HG03575 (cell line): ENCODE measurements around the gene ARMC8.
A peak's percentile ranks its signal among the peaks of the same experiment; 100 is the strongest.
"Not testable (repeated sequence)": the region's sequence is repeated elsewhere in the genome, so short reads cannot be mapped to it uniquely, and the experiment has no call there.

Source experiments
- ATAC-seq: cut with Tn5 transposase; IDR thresholded peaks from one replicate; pipeline ENCODE4 v1.9.1; 2021; ENCODE audit not compliant: unreplicated experiment, insufficient number of reproducible peaks, low FRiP score; ENCODE audit errors: extremely low read depth

ARMC8 gene, protein sequence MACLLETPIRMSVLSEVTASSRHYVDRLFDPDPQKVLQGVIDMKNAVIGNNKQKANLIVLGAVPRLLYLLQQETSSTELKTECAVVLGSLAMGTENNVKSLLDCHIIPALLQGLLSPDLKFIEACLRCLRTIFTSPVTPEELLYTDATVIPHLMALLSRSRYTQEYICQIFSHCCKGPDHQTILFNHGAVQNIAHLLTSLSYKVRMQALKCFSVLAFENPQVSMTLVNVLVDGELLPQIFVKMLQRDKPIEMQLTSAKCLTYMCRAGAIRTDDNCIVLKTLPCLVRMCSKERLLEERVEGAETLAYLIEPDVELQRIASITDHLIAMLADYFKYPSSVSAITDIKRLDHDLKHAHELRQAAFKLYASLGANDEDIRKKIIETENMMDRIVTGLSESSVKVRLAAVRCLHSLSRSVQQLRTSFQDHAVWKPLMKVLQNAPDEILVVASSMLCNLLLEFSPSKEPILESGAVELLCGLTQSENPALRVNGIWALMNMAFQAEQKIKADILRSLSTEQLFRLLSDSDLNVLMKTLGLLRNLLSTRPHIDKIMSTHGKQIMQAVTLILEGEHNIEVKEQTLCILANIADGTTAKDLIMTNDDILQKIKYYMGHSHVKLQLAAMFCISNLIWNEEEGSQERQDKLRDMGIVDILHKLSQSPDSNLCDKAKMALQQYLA

DNA sequence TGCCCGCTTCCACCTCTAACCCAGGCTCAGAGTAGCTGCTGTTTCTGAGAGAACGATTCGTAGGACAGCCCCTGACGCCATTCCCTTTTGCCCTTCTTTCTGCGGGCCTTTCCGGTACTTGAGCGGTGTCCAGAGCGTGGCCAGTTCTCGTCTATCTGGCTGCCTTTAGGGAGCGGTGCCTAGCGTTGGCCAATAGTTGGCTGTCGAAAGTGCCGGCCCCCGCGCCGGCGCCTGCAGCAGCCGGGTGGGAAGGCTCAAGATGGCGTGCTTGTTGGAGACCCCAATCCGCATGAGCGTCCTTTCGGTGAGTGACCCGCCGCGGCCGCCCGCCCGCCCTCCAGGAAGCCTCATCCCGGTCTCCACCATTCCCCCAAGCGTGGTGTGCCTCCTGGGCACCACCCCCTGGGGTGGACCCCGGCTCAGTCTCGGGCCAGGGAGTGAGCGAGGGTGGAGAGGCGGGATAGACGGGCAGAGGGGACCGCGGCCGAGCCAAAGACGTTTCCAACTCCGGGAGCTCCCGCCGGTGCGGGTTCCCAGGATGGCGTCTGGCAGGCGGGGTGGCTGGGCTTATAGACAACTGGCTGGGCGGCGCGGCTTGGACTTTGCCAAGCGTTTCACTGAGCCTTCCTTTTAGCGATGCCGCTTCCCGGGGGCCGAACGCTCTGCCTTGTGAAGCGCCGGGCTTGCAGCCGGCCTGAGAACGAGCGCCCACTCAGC is at the start of gene ARMC8:
TSS of gene ARMC8 (plus strand) at position 6 of the 717 bp plus-strand sequence. CDS start at position 260, 254 bp downstream.
- peak; percentile 15 for ATAC-seq

DNA sequence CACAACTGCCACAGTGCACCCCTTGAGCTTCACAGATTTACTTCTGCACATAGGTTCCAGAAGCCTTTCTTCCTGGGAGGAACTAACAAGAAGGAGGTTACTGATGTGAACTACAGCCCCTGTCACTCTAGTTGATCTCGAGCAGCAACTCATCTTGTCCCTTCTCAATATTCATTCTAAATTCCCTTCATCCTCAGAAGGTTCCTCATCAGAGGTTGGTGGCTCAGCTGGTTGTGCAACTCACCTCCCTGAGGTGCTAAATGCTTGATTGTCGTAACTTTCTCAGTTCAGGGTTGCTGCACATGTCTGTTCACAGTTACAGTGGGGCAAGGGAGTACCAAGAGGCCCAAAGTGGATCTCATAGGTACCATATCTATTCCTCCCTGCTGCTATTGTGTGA is 49.2 kb upstream of the ARMC8 start:
- no peak for ATAC-seq

DNA sequence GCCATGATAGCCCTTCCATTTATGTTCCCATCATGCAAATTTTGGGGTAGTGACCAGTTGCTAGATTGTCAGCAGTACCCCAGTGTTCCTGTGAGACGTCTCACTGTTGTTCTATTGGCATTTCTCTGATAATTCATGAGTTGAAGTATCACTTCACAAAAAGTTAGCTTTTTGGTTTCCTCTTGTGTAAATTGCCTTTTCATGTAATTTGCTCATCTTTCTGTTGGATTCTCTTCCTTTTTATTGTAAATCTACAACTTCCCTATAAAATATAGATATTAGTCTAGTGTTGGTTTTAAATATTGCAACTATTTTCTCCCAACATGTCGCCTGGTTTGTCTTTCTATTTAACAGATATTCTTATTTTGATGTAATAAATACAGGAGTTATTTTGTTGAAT is 47.4 kb upstream of the ARMC8 start:
- ATAC-seq: no peak

DNA sequence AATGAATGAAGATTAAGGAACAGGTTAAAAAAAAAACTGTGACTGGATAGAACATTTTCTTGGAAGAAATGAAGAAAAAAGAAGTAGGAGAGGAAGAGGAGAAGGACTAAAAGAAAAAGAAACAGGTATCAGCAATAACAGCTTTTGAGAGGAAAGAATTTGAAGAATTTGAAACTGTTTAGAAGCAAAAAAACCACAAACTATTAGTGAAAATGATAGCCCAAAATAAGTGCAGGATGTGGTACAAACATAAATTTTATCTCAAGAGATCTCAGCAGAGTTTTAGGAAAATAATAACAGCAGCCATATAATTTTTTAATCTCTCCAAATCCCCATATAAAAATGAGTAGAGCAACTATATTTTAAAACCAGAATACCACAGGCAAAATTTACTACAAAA is 46.2 kb upstream of the ARMC8 start:
- ATAC-seq: no peak

DNA sequence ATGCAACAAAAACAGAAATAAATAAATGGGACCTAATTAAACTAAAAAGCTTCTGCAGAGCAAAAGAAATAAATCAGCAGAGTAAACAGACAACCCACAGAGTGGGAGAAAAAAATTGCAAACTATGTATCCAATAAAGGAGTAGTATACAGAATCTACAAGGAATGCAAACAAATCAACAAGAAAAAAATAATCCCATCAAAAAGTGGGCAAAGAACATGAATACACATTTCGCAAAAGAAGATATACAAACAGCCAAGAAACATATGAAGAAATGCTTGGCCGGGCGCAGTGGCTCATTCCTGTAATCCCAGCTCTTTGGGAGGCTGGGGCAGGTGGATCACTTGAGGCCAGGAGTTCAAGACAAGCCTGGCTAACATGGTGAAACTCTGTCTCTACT is 44.9 kb upstream of the ARMC8 start:
- ATAC-seq: not testable (repeated sequence)

DNA sequence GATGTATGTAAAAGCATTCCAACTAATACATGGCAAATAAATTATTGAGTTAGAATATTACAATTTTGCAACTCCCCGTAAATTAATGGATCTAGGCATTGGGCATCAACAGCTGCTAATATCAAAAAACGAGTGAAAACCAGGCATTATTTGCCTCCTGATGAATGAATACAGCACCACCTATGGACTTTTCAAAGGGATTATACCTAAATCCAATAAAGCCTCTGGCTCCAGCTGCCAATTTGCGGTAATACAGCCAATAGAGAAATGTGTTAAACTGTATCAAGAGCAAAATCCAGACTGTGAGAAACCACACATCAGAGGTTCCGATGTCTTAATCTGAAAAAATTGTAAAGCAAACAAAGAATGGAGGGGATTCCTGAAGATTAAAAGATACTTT is 38.6 kb upstream of the ARMC8 start:
- no peak for ATAC-seq

DNA sequence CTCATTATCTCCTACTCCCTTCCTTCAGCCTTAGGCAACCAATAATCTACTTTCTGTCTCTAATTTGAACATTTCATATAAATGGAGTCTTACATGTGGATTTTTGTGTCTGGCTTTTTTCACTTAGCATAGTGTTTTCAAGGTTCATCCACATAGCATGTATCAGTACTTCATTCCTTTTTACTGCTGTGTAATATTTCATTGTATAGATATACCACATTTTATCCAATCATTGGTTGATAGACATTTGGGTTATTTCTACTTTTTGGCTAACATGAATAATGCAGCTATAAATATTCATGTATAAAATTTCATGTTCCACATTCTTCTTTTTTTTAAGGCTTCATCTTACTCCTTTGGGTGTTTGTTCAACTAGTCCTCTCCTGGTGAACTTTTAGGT is 32.6 kb upstream of the ARMC8 start:
- no peak for ATAC-seq

DNA sequence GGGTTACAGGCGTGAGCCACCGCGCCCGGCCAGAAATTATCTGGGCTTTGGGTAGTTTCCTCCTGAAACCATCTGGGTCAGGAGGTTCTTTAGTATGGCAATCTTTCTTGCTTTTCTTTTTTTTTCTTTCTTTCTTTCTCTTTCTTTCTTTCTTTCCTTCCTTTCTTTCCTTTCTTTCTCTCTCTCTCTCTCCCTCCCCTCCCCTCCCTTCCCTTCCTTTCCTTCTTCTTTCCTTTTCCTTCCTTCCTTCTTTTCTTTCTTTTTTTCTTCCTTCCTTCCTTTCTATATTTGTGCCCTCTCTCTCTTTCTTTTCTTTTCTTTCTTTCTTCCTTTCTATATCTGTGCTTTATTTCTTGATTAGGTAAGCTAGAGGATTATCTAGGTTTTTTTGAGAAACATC is 29.4 kb upstream of the ARMC8 start:
- ATAC-seq: no peak

DNA sequence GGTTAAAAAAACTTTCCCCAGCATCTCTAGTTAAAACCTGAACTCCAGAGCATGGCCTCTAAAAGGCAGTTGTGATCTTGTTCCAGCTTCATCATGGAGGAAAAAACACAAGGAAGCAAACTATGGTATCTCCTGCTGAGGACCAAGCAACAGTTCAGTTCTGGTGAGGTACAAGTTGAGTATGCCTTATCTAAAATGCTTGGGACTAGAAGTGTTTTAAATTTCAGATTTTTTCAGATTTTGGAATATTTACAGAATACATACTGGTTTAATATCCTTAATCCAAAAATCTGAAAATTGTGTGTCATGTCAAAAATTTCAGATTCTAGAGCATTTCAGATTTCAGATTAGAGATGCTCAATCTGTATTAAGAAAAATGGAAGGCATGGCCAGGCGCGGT is 22.0 kb upstream of the ARMC8 start:
- no peak for ATAC-seq

DNA sequence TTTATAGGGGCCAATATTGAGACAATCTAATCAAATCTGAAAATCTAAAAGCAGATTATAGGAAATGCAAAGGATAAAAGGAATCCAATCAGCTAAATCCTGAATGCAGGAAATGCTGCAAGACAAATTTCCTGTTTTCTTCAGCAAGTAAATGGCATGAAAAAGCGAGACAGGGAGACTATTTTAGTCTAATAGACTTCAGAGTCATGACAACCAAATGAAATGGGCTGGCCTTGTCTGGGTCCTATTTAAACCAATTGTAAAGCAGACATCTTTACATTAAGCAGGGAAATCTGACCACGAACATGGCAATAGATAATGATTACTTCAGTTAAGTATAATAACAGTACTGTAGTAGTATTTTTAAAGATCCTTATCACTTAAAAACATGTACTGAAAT is 14.5 kb upstream of the ARMC8 start:
- ATAC-seq: no peak

DNA sequence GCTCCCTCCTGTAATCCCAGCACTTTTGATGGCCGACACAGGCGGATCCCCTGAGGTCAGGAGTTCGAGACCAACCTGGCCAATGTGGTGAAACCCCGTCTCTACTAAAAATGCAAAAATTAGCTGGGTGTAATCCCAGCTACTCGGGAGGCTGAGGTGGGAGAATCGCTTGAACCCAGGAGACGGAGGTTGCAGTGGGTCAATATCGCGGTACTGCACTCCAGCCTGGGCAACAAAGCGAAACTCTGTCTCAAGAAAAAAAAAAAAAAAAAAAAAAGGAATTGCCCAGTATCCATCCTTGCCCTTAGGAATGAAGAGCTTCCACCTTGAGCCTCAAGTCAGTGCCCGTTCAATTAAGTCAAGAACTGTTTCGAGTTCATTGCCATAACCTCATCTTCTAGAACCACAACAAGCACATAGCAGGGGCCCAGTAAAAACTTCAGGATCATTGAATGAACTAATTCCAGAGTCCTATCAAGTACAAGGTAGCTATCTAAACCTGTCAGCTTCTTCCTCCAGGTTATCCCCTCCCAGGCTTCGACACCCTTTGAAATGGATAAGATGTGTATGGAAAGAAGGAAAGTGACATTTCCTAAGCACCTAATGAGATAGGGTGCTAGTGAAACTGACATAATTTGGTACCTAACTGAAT is 13.2 kb upstream of the ARMC8 start:
- peak; percentile 10 for ATAC-seq

DNA sequence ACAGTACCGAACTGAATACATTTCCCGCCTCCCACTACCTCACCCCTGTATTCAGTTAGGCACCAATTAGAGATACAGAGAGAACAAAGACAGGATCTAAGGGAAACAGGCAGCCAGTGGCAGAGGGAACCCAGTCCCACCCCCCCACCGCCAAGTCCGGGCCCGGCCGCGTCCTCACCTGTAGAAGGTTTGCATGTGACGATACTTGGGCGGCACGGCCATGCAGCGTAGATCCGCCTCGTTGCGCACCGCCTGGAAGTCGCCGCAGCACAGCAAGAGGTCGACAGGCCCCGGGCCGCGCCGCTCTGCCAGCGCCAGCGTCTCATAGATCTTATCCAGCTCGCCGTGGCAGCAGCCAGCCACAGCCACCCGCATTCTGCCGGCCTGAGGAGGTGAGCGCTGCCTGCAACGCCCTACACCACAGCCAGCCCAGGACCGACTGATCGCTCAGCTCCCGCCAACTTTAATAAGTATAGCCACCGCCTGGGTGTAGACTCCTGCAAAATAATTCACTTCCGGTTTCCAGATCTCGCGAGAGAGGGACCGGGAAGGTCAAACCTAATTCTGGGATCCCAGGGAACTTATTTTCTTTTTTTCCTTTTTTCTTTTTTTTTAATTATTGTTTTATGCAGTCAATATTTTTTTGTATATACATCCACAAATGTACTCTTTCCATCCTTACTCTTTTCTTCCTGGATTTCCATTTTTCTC is 12.5 kb upstream of the ARMC8 start, which contains the start of gene DBR1:
TSS of gene DBR1 (minus strand) at position 501 of the 711 bp plus-strand sequence. CDS start at position 375, 126 bp downstream.
- peak; percentile 56 for ATAC-seq

DNA sequence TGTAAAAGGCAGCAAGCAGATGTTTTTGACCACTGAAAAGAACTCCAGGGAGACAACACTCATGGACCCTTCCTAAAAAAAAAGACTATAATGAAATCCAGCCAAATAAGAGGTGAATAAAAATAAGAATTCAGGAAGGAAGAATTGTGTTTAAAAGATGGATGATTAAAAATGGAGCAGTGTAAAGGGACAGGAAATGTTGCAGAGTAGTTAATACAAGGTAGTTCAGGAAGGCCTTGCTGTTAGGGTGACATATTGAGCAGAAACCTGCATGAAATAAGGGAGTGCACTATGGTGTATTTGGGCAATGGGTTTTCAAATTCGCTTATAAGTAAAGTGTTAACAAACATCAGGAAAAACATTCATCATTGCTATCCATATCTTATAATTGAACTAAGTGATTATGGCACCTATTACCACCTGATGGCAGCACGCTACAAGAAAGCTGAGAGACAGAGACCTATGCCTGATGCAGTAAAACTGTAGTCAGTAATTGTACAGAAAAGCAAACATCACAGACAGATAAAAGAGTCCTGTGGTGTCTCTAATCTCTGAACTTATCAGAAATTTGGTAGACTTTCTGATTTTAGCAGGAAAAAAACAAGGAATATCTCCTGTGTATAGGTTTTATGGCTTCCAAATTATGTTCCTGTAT is 6.6 kb upstream of the ARMC8 start:
- ATAC-seq: no peak

DNA sequence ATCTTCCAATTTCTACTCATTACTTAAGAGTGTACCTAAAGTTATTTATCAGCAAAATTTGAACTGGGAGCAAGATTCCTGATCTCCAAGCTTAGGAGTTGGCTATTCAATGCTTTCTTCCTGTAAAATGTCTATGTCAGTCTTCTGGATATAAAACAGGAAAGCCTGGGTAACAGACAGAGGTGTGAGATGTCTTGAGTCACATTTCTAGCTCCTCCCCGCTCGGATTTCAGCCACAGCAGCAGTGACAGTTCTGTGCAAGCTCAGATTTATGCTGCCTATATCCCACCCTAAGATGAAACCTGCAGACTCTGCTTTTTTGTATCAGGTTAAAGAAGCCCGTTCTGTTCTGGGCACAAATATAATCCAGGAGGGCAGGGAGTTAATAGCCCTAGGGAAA is 2.1 kb upstream of the ARMC8 start:
- ATAC-seq: no peak

DNA sequence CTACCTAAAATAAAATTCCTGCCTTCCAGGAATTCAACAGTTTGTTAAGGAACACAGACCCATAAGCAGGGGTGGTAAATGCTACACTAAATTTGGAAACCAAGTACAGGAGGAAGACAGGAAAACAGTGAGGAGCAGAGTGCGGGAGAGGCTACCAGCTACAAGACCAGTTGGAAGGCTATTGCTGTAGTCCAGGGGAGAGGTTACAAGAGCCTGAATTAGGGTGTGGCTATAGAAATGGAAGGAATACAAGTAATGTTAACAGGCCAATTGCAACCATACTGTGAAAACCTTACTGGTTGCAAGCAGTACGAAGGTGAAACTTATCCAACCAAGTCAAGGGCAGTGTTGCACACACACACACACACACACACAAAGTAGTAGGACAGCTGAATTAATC is 880 bp upstream of the ARMC8 start:
- no peak for ATAC-seq

DNA sequence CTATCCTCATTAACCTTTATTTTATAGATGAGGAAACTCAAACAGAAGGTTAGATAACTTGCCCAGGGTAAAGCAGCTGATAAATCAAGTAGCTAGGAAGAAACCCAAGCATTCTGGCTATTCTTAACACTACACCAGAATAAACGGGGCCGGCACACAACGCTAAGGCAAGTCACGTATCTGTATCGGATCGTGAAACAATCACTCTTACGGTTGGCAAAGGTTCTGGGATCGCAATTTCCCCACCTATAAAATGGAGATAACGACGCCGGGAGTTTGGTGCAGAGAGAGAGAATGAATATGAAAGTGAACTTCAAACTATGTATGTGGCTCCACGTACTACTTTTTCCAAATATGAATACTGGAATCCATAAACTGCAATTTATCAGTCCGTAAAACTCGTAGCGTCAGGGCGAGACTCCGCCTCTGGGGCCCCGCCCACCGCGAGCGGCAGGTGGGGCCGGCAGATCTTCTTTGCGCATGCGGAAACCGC is 252 bp upstream of the ARMC8 start:
- ATAC-seq: peak; percentile 72

DNA sequence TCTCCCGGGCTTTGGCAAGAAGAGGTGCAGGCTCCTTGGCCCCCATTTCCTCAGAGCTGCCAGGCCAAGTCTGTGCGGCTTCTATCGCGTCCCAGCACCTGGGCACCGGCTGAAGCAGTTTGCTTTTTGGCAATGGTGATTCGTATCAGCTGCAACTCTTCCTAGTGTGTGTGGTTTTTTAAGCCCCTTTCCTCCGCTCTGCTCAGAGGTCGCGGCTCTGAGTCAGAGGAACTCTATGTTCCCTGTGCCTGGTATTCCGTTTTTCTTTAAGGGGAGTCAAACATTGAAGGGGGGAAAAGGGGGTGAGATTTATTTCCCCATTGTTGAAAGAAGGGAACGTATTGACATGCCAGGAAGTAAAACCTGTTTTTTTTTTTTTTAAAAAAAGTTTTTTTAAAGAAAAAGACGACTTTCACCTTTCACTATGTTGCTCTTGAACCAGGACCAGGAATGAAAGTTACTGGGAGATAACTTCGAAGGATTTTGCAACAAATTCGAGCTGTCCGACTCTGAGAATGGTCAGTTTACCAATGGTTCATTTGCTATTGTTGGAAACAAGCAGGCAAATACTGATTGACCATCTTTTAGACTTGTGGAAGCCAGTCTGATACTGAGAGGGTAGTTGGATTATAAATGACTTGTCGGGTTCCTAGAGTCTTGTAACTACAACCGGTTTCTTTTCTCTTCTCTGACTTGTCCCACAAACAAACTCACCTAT is 1.1 kb downstream of the ARMC8 start:
- ATAC-seq: no peak

DNA sequence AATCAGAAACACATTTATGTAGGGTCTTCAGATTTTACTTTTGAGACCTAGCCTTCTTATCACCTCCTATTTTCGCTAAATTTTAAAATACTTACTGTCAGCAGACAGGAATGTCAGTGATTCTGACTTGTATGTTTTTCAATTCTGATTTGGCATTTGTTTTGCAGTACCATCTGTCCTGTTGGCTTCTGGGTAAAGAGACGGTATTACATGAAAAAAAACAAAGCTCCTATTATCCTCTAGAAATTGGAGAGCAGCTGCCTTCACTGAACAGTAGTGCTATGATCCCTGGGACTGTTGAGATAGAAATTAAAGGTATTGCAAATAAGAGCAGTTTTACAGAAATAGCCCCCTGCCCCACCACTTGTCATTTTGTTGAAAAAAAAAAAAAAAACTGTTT is 8.4 kb downstream of the ARMC8 start:
- ATAC-seq: no peak
